Muscle layer of duodenum (tissue), 2 donors: Measurements from ENCODE around the gene ALOX5.

Experiments
- H3K27ac ChIP-seq: one replicate; pipeline ENCODE4 v1.7.0; 2013; ENCODE audit warnings: mild to moderate bottlenecking, low read length
- H3K27me3 ChIP-seq: one replicate; pipeline ENCODE4 v1.7.0; 2013; ENCODE audit warnings: low read depth, mild to moderate bottlenecking, control low read depth, low read length
- H3K36me3 ChIP-seq, 2 donors: one replicate each; pipeline ENCODE4 v1.7.0; 2013; ENCODE audit warnings: low read length in 2 of 2, control low read depth in 1 of 2, mild to moderate bottlenecking in 1 of 2; ENCODE audit not compliant: insufficient read depth in 2 of 2, control insufficient read depth in 1 of 2
- H3K4me1 ChIP-seq, 2 donors: one replicate each; pipeline ENCODE4 v1.7.0; 2013; ENCODE audit warnings: low read length in 2 of 2, mild to moderate bottlenecking in 2 of 2, control low read depth in 1 of 2, moderate library complexity in 1 of 2; ENCODE audit not compliant: insufficient read depth in 2 of 2, control insufficient read depth in 1 of 2
- H3K4me3 ChIP-seq, 2 donors: one replicate each; pipeline ENCODE4 v1.7.0; 2013; ENCODE audit warnings: low read length in 2 of 2, low read depth in 1 of 2, mild to moderate bottlenecking in 1 of 2
- H3K9me3 ChIP-seq, 2 donors: one replicate each; pipeline ENCODE4 v1.7.0; 2013; ENCODE audit warnings: low read length in 2 of 2, control low read depth in 1 of 2, mild to moderate bottlenecking in 1 of 2; ENCODE audit not compliant: control insufficient read depth in 1 of 2
- donor health status: healthy.

ALOX5 gene

GRCh38 chr10:45428611-45429510, 54.8 kb downstream of the ALOX5 start:
- Histone ChIP-seq H3K27me3 (peaks cover 3% of the 10 kb centered on the region), H3K4me1 (no peaks in the 10 kb centered on the region), H3K4me3 (no peak overlapping the region)

DNA sequence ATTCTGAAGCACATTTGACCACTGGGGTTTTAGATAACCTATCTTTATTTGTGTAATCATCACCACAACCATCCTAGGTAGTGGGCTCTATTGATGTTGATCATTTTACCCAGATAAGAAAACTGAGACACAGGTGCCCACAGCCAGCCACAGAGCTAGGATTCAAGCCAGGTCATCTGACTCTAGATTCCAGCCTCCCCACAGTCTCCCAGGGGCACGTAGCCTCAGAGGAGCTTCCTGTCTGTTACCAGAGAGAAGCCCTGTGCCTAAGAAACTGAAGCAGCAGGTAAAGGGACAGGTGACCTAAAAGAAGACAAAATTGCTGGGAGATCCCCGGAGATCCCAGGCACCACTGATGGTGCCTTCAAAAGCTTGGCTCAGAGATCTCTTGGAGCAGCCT, 55.8 kb downstream of the ALOX5 start:
- no peaks in the 10 kb centered on the region for H3K9me3 ChIP-seq
- H3K27ac ChIP-seq = no peak overlapping the region
- H3K4me1 ChIP-seq = no peaks in the 10 kb centered on the region
- peaks cover 3% of the 10 kb centered on the region for H3K27me3 ChIP-seq
- H3K36me3 ChIP-seq = no peaks in the 10 kb centered on the region
- no peak overlapping the region for H3K4me3 ChIP-seq

More at GRCh38 chr10:45428611-45429510, 54.8 kb downstream of the ALOX5 start:
- no peaks in the 10 kb centered on the region for H3K36me3 ChIP-seq
- no peak overlapping the region for H3K27ac ChIP-seq
- no peaks in the 10 kb centered on the region for H3K9me3 ChIP-seq

GRCh38 chr10:45432113-45432512, 58.1 kb downstream of the ALOX5 start:
- no peak overlapping the region for H3K27ac ChIP-seq
- no peaks in the 10 kb centered on the region for H3K4me1 ChIP-seq
- peaks cover 3% of the 10 kb centered on the region for H3K27me3 ChIP-seq
- H3K9me3 ChIP-seq = peaks cover 0 to 4% of the 10 kb centered on the region in 2 donors
- H3K4me3 ChIP-seq = no peak overlapping the region
- no peaks in the 10 kb centered on the region for H3K36me3 ChIP-seq

- Histone ChIP-seq H3K4me3 (no peak overlapping the region), H3K4me1 (no peaks in the 10 kb centered on the region), H3K27ac (no peak overlapping the region), H3K27me3 (peaks cover 3% of the 10 kb centered on the region), H3K36me3 (no peaks in the 10 kb centered on the region), H3K9me3 (peaks cover 0 to 4% of the 10 kb centered on the region in 2 donors)
Observed at GRCh38 chr10:45432700-45433472, 58.9 kb downstream of the ALOX5 start.

DNA sequence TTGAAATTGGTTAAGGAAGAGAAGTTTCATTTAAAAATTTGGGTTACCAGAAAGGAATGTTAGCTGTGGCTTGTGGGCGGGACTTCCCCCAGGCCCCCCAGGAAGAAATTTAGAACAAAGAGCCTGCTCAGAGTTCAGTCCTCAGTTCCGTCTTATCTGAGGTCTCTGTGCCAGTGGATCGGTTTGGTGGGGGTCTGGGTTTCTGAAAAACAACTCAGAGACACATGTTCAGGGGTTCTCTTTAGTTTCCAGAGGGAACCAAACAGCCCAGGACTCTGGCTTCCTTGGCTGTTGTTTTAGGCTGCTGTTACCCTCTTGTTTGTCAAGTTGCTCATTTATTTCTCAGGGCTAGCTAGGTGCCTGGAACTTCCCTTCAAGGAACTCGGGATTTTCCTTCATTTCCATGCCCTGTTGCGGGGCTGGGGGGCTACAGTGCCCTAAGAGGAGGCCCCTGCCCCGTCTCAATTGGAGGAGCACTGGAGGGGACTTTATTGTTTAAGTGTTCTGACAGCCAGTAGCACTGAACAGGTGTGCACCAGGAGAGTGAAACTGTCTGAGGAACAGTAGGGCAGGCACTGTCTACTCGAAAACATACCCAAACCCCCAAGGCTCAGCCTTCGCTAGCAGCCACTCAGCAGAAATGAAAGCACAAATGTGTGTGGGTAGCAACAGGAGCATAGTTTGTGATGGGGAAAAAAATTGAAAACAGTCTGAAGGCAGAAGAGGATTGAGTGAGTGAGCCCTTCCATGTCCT, 59.9 kb downstream of the ALOX5 start:
- no peaks in the 10 kb centered on the region for H3K36me3 ChIP-seq
- H3K27ac ChIP-seq = no peak overlapping the region
- H3K4me3 ChIP-seq = no peak overlapping the region
- no peaks in the 10 kb centered on the region for H3K4me1 ChIP-seq
- H3K27me3 ChIP-seq = peaks cover 3% of the 10 kb centered on the region
- peaks cover 0 to 4% of the 10 kb centered on the region in 2 donors for H3K9me3 ChIP-seq

DNA sequence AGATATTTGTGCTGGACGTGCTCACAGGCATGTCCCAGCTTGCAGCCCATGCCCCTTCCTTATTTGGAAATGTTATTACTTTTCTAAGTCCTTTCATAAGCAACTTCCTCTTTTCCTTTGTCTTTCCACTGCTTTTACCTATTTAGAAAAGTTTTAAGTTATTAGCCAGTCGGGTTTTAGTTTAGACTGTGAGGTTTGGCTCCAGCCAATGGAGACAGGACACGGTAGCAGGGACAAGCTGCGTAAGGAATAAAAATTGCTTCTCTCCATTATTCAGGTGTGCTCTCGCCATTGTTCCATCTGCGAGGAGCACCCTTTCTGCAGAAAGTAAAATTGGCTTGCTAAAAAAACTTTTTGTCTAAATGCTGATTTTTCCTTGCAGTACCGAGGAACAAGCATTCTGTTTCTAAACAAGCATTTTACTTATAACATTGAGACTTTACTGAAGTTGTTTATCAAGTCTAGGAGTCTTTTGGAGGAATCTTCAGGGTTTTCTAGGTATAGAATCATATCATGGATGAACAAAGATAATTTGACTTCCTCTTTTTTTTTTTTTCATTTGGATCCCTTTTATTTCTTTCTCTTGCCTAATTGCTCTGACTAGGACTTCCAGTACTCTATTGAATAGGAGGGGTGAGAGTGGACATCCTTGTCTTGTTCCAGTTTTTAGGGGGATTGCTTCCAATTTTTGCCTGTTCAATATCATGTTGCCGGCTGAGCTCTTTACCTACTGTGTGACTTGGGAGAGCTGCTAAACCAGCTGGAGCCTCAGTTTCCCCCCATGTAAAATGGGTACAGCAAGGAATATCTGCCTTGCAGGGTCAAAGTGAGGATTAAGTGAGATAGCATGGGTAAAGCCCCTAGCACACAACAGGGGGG, 63.8 kb downstream of the ALOX5 start:
- Histone ChIP-seq H3K4me1 (no peaks in the 10 kb centered on the region), H3K27me3 (no peaks in the 10 kb centered on the region), H3K27ac (no peak overlapping the region), H3K9me3 (peaks cover 0 to 4% of the 10 kb centered on the region in 2 donors), H3K36me3 (no peaks in the 10 kb centered on the region), H3K4me3 (no peak overlapping the region)

DNA sequence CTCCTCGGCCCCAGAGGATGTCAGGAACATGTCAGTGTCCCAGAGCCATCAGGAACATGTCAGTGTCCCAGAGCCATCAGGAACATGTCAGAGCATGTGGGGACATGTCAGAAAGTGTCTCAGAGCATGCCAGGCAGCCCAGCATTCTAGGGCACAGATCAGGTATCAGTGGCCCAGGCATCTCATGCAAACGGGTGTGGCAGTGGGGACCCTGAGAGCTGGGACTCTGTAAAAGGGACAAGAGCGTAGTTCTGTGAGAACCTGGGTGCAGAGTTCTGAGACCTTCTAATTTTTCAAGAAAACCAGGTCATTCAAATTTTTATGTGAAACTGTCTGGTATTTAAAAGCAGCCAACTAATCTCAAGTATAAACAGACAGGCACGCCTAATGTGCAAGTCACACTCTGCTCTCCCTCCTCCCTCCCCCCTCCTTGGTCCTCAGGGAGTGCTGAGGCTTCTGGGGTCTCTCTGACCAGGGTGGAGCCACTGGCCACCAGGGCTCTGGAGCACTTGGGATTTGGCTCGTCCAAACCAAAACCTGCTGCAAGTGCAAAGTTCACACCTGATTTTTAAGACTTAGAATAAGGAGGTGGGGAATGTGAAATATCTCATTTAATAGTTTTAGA, 64.6 kb downstream of the ALOX5 start:
- Histone ChIP-seq H3K36me3 (no peaks in the 10 kb centered on the region), H3K27ac (no peak overlapping the region), H3K4me1 (no peaks in the 10 kb centered on the region), H3K4me3 (no peak overlapping the region), H3K27me3 (no peaks in the 10 kb centered on the region), H3K9me3 (peaks cover 0 to 4% of the 10 kb centered on the region in 2 donors)

- peaks cover 0 to 4% of the 10 kb centered on the region in 2 donors for H3K9me3 ChIP-seq
- H3K36me3 ChIP-seq = no peaks in the 10 kb centered on the region
- H3K27me3 ChIP-seq = no peaks in the 10 kb centered on the region
- H3K4me3 ChIP-seq = no peak overlapping the region
- H3K27ac ChIP-seq = no peak overlapping the region
- H3K4me1 ChIP-seq = no peaks in the 10 kb centered on the region
Observed at GRCh38 chr10:45439365-45439764, 65.3 kb downstream of the ALOX5 start.

DNA sequence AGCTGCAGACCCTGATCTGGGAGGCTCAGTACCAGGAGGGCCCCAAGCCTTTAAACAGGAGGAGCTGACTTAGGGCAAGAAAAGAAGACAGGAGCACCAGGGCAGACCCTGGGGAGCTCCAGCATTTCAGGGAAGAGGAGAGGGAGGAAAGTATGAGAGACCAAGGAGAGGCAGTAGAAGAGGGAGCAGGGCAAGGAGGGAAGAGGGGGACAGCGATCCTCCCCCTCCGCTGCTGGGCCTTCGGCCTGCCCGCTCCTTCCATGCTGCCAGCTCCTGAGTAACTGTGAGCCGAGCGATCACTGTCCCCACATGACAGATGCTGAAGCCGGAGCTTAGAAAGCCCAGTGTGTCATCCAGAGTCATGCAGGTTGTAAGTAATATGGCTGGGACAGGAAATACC, 65.9 kb downstream of the ALOX5 start:
- Histone ChIP-seq H3K4me3 (no peak overlapping the region), H3K27me3 (no peaks in the 10 kb centered on the region), H3K36me3 (no peaks in the 10 kb centered on the region), H3K27ac (no peak overlapping the region), H3K4me1 (no peaks in the 10 kb centered on the region), H3K9me3 (peaks cover 0 to 4% of the 10 kb centered on the region in 2 donors)

- Histone ChIP-seq H3K4me3 (no peak overlapping the region), H3K27me3 (no peaks in the 10 kb centered on the region), H3K4me1 (no peaks in the 10 kb centered on the region), H3K36me3 (no peaks in the 10 kb centered on the region), H3K9me3 (peaks cover 0 to 4% of the 10 kb centered on the region in 2 donors), H3K27ac (no peak overlapping the region)
Observed at GRCh38 chr10:45440511-45441062, 66.6 kb downstream of the ALOX5 start.
